Stimulated activated CD4-positive, alpha-beta T cell treated with anti-CD3 and anti-CD28 coated beads, TNF-alpha, amount 100 ng/mL, for 48 hours (primary cell): ENCODE measurements around the gene PAAF1.

Experiments used
- DNase-seq, 3 donors: peaks; one replicate each; pipeline ENCODE4 v3.0.0-alpha.2; 2020; ENCODE audit warnings: low read depth in 3 of 3

PAAF1 gene

DNA sequence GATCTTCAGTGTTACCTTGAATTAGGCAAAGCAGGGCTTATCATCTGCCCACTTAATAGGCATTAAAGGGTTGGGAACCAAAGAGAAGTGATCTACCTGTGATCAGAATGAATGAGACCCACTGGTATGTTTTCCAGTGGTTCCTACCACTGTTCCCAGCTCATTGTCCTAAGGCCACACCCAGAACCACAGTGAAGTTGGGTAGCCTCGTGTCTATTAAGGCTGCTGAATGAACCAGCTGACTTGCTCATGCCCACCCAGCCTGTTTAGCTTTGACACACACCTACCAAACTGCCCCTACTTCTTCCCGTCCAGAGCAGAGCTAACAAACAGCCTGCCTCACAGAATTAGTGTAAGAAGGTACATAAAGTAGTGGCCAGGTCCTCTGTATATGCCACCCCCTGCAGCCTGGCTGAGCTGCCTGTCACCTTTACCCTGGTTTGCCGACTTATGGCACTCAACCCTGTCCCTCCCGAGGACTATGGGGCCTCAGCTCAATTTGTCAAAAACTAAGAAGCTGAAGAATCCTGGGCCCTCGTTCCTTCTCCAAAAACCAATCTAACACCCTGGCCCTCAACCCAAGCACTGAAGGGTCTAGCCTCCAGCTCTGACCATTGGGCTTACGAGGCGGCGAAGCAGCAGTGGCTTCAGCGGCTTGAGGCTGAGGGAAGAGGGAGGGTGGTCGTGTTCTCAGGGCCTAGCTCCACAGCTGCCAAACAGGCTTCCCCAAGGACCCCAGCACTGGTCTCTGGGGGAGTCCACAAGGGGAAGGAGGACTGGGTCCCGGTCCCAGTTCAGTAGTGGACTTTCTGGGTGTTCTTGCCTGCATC is 96.0 kb downstream of the PAAF1 start:
- no peak for DNase-seq

DNA sequence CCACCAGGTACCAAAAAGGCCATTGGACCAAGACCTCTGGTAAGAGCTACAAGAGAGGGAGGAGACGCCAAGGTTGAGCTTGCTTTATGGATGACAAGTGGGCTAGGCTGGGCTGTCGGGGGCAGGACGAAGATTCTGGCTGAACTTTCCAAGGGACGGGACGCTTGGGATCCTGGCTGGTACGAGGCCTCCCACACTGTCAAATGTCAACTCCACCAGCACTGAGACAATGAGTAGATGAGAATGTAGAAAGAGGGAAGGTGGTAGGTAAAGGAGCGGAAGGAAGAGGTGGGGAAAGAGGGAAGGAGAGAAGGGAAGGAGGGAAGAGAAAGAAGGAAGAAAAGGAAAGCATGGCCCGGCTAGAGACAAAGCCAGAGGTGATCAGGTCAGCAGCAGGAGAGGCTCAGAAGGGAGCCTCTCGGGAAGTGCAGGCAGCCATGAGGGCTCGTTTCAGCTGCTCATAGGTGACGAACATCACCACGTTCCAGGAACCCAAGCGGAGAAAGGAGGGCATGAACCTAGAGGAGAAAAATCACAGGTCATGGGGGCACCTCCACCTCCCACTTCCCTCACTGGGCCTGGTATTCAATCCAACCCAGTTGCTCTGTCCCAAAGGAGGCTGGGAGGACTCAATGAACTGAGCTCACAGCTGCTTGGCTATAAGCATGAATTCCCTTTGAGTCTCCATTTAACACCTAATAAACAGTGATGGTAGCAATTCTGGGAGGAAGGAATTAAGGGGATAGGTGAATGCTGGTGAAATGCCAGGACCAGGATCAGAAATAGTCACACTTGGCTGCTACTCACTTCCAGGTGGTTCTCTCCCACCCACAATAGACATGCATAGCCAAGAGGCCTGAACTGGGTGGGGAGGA is 98.0 kb downstream of the PAAF1 start:
- DNase-seq: no peak

DNA sequence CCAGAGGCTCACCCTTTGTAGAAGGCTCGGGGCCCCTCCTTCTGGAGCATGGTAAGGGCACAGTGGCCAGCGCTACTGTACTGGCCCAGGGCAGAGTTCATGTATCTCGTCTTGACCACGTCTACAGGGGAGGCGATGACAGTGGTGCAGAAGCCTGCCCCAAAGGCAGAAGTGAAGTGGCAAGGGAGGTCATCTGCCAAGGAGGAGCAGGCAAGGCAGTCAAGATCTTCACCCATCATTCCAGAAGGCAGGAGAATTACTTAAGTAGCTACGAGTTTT is 98.6 kb downstream of the PAAF1 start:
- DNase-seq: no peak

- DNase-seq: no peak
These were observed 99.8 kb downstream of the PAAF1 start for GRCh38 chr11:73976451-73977151.

GRCh38 chr11:73977856-73978519 is 101.2 kb downstream of the PAAF1 start:
- DNase-seq: no peak

- no peak for DNase-seq
These were observed 101.8 kb downstream of the PAAF1 start for GRCh38 chr11:73978576-73979086.

DNA sequence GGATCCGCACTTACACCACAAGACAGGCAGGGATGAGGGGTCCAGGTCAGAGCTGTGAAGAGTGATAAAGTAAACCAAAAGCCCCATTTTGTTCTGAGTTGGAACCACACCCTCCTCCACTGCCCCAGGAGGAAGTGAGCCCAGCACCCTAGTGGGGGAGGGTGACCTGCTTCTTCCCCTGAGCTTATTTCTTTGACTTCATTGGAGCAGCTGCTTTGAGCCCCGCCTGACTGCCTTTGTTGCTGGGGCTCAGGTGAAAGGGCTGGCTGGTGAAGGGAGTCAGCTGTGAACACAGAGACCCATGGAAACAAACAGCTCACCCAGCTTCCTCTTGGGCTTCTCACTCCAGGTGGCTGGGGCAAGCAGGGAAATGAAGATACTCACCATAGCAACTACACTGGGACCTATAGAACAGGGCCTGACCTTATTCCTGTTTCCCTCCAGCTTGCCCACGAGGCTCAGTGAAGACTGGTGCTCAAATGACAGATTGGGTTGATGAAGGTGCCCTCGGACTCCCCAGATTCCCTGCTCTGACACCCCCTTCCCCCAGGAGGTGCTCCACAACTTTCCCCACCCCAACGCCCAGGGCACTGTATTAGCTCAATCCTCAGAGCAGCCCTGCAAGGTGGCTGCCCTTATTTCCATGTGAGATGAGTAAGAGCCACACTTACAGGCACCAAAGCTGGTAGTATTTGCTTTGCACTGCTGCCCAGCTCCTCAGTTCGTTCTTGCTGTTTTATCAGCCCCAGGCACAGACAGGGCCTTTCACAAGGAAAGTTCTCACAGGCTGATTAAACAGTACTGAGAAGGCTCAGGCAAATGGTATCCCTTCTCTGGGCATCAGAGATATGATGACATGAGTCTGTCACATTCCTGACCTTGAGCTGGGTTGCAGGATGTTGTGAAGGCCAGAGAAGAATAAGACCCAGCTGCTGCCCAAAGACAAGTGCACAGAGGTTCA is 103.5 kb downstream of the PAAF1 start:
- peak in 1 of 3 donors; percentile 51 for DNase-seq
